ENCODE results near the gene BRD8.

BRD8 gene

GRCh38 chr5:138095100-138095907 is 83.1 kb downstream of the BRD8 start:
- no peak overlapping the region for H3K4me3 ChIP-seq (replicated peaks; ENCODE audit: low read depth, low read length)
- TF ChIP-seq CTCF (IDR thresholded peaks at IDR 0.05; ENCODE audit: low read depth, low read length, missing control alignments), result no peak

GRCh38 chr5:138093036-138093435 is 85.4 kb downstream of the BRD8 start:
- DNase-seq (ENCODE audit: extremely low read depth, low read depth), result no peak
- no peak overlapping the region for H3K4me3 ChIP-seq (replicated peaks; ENCODE audit: low read depth, low read length)
- TF ChIP-seq CTCF (IDR thresholded peaks at IDR 0.05; ENCODE audit: low read depth, low read length, missing control alignments), result no peak

More at GRCh38 chr5:138095100-138095907, 83.1 kb downstream of the BRD8 start:
- DNase-seq (ENCODE audit: extremely low read depth, low read depth), result no peak

- no peak overlapping the region for H3K4me3 ChIP-seq (replicated peaks; ENCODE audit: low read depth, low read length)
- no peak for TF ChIP-seq CTCF (IDR thresholded peaks at IDR 0.05; ENCODE audit: low read depth, low read length, missing control alignments)
- DNase-seq (ENCODE audit: extremely low read depth, low read depth), result no peak
Measured at GRCh38 chr5:138092301-138092700, 86.1 kb downstream of the BRD8 start.

- no peak for TF ChIP-seq CTCF (IDR thresholded peaks at IDR 0.05; ENCODE audit: low read depth, low read length, missing control alignments)
- H3K4me3 ChIP-seq (replicated peaks; ENCODE audit: low read depth, low read length), result no peak overlapping the region
- DNase-seq (ENCODE audit: extremely low read depth, low read depth), result no peak
Measured at GRCh38 chr5:138091685-138092084, 86.7 kb downstream of the BRD8 start.
